K562 (cell line): ENCODE results near the gene RRP7A. TPM values are rescaled to one million over a fixed set of nuclear protein-coding genes. Genes with fewer than 3 reads are reported as not detected.
"Not testable (repeated sequence)": the region's sequence is repeated elsewhere in the genome, so short reads cannot be mapped to it uniquely, and the experiment has no call there.

Source experiments
- ATAC-seq: fragments of 200-7000 bp; cut with Tn5 transposase; 3 replicates; pipeline ENCODE4 v1.9.1; 2020; ENCODE audit warnings: moderate library complexity
- BruUV-seq: library from RNA; stranded (reverse); fragments of 400-500 nt; replicated peaks from 2 replicates; lab custom pipeline; 2021; lab: Mats Ljungman, UMichigan
- CTCF ChIA-PET: fragments of 300-600 bp; formaldehyde crosslinking; extraction: SDS; loops from one replicate; lab custom pipeline; 2021; ENCODE audit warnings: low intra/inter-chr PET ratio; lab: Yijun Ruan, JAX
- POLR2A ChIA-PET: fragments of 300-600, 350-650 bp; sonication (Branson Sonifier 250); formaldehyde crosslinking; extraction: SDS; loops from one replicate; lab custom pipeline; 2021; ENCODE audit warnings: antibody characterized with exemption, inconsistent platforms; lab: Yijun Ruan, JAX
- DNase-seq, 4 experiments: peaks; one replicate each; pipeline versions ENCODE4 v3.0.0 to v3.0.0-alpha.2; 2011 to 2018; ENCODE audit warnings: low spot score in 3 of 4, mixed read lengths in 3 of 4; ENCODE audit errors: extremely low read depth in 1 of 4
- FAIRE-seq: peaks from 2 replicates; lab custom pipeline; 2011; peaks lifted over from hg19 to GRCh38; lab: Jason Lieb, UNC
- H2AFZ ChIP-seq: 2 replicates; pipeline ENCODE4 v1.6.0; 2011; ENCODE audit warnings: low read depth, low read length, control low read depth, inconsistent platforms
- H3K27ac ChIP-seq: fragments of 200-600 bp; 3 replicates; pipeline ENCODE4 v1.8.0; 2011; ENCODE audit warnings: low read depth, mild to moderate bottlenecking, control low read depth, inconsistent platforms, low read length, moderate library complexity, mixed read lengths; ENCODE audit errors: extremely low read depth
- H3K27me3 ChIP-seq, 2 experiments: fragments of 300-600 bp in 1 of 2; 2 replicates in 1 of 2; 3 replicates in 1 of 2; pipeline versions ENCODE4 v1.6.0 to v1.8.0; 2011; ENCODE audit warnings: inconsistent platforms in 2 of 2, low read length in 2 of 2, mild to moderate bottlenecking in 1 of 2, mixed read lengths in 1 of 2, moderate library complexity in 1 of 2; ENCODE audit not compliant: control insufficient read depth in 2 of 2, insufficient read depth in 2 of 2
- H3K36me3 ChIP-seq: fragments of 300-600 bp; 3 replicates; pipeline ENCODE4 v1.8.0; 2011; ENCODE audit warnings: mild to moderate bottlenecking, low read length, inconsistent platforms; ENCODE audit not compliant: control insufficient read depth, insufficient read depth
- H3K4me1 ChIP-seq, 2 experiments: fragments of 200-600 bp in 1 of 2; replicated peaks in 1 of 2; 2 replicates in 1 of 2; 3 replicates in 1 of 2; pipeline versions ENCODE4 v1.5.1 to v1.8.0; 2011; ENCODE audit warnings: inconsistent platforms in 2 of 2, low read length in 2 of 2, mild to moderate bottlenecking in 1 of 2, mixed read lengths in 1 of 2, moderate library complexity in 1 of 2; ENCODE audit not compliant: control insufficient read depth in 2 of 2, insufficient read depth in 2 of 2
- H3K4me2 ChIP-seq: 2 replicates; pipeline ENCODE4 v1.6.1; 2011; ENCODE audit warnings: low read length, control low read depth, inconsistent platforms, mixed read lengths; ENCODE audit not compliant: insufficient read depth
- H3K4me3 ChIP-seq: fragments of 200-600 bp; sonication (generic), shearing (Covaris generic); 2 replicates; pipeline ENCODE4 v1.5.1; 2016; ENCODE audit warnings: control low read depth, inconsistent platforms
- H3K79me2 ChIP-seq: fragments of 200-600 bp; 3 replicates; pipeline ENCODE4 v1.8.0; 2011; ENCODE audit warnings: low read length, inconsistent platforms; ENCODE audit not compliant: control insufficient read depth, insufficient read depth
- H3K9ac ChIP-seq, 2 experiments: 2 replicates each; pipeline versions ENCODE4 v1.6.0 to v1.6.1; 2011; ENCODE audit warnings: low read depth in 2 of 2, low read length in 2 of 2, control low read depth in 1 of 2, inconsistent platforms in 1 of 2, mild to moderate bottlenecking in 1 of 2, mixed read lengths in 1 of 2; ENCODE audit not compliant: insufficient read depth in 1 of 2
- H3K9me1 ChIP-seq: one replicate; pipeline ENCODE4 v1.6.0; 2011; ENCODE audit warnings: inconsistent platforms, mild to moderate bottlenecking, low read length, moderate library complexity; ENCODE audit not compliant: control insufficient read depth, insufficient read depth
- H3K9me3 ChIP-seq: replicated peaks from 2 replicates; pipeline ENCODE4 v1.5.1; 2011; ENCODE audit warnings: low read depth, low read length, inconsistent platforms; ENCODE audit not compliant: control insufficient read depth, insufficient read depth
- H4K20me1 ChIP-seq: replicated peaks from 2 replicates; pipeline ENCODE4 v1.6.1; 2011; ENCODE audit warnings: low read length, inconsistent platforms, mixed read lengths; ENCODE audit not compliant: control insufficient read depth, insufficient read depth
- CBFA2T3 ChIP-seq: fragments of 450-650 bp; IDR thresholded peaks from 2 replicates; pipeline ENCODE4 v1.6.1; 2017
- CXXC5 ChIP-seq: fragments of 250-450 bp; sonication (Bioruptor Pico); IDR thresholded peaks from 2 replicates; pipeline ENCODE4 v1.8.0; 2022; ENCODE audit warnings: inconsistent platforms, mild to moderate bottlenecking, moderate library complexity
- DMBX1 ChIP-seq: fragments of 250-450 bp; sonication (Bioruptor Pico); IDR thresholded peaks from 2 replicates; pipeline ENCODE4 v1.8.0; 2022; ENCODE audit warnings: inconsistent platforms, mild to moderate bottlenecking, moderate library complexity, borderline replicate concordance
- ZNF592 ChIP-seq: fragments of 450-650 bp; IDR thresholded peaks from 2 replicates; pipeline ENCODE4 v1.6.1; 2017; ENCODE audit warnings: antibody characterized with exemption, mild to moderate bottlenecking
- WGBS: fragments of 100-300 bp; shearing (Covaris generic); methylation state at CpG from one replicate; pipeline ENCODE4 v1.1.6; 2016; ENCODE audit warnings: low coverage, mixed read lengths; ENCODE audit not compliant: insufficient coverage; ENCODE audit errors: missing lambda C conversion rate; 5-methylcytosine and 5-hydroxymethylcytosine counted together
- in situ Hi-C: fragments of 300-500 bp; cut with MboI; formaldehyde crosslinking; loops from 4 replicates; pipeline ENCODE4 v1.15.0; 2018; ENCODE audit warnings: inconsistent platforms, mixed read lengths
- intact Hi-C: fragments of 100-400 bp; cut with micrococcal nuclease; formaldehyde crosslinking; loops from 2 replicates; pipeline ENCODE4 v1.14.2; 2022
- polyA plus RNA-seq, 8 experiments: library from polyadenylated mRNA; depleted of rRNA in 4 of 8; stranded (reverse) in 5 of 8; unstranded in 3 of 8; fragments of >200 nt; fragmentation: Nextera tagmentation in 2 of 8; fragmentation: Illumina TruSeq in 1 of 8; extraction: Ambion mirVana in 2 of 8; extraction: Trizol in 1 of 8; gene quantifications; 2 replicates each; pipeline versions ENCODE4 v1.2.1 to v1.2.3, GENCODE V29; 2011 to 2014; ENCODE audit warnings: inconsistent platforms in 1 of 8, missing spikeins in 1 of 8
- total RNA-seq, 7 experiments: library from RNA; depleted of rRNA in 6 of 7; stranded (reverse); fragments of >200 nt in 6 of 7; fragmentation: Illumina TruSeq in 2 of 7; extraction: Trizol in 2 of 7; gene quantifications; 2 replicates each; pipeline versions ENCODE4 v1.2.1 to v1.2.3, GENCODE V29; 2011 to 2021; ENCODE audit warnings: low replicate concordance in 1 of 7

RRP7A gene
- total and polyA plus RNA-seq, 9 of the 15 experiments (the other 6 are each of a cell fraction or from before 2014, with no cell fraction given) = 3.4 to 74.1 (median 40.3) TPM

GRCh38 chr22:42548126-42548525 lies 28.5 kb upstream of the RRP7A start:
- H4K20me1 ChIP-seq, POLR2A ChIA-PET, H3K4me3 ChIP-seq, ATAC-seq, H3K9me1 ChIP-seq, H3K27me3 ChIP-seq, BruUV-seq, FAIRE-seq, H3K4me2 ChIP-seq, in situ Hi-C loops, H3K27ac ChIP-seq, H3K9me3 ChIP-seq, DNase-seq, intact Hi-C loops, H3K79me2 ChIP-seq, H2AFZ ChIP-seq, H3K9ac ChIP-seq, H3K36me3 ChIP-seq, CTCF ChIA-PET: not testable (repeated sequence)
- H3K4me1 ChIP-seq = peaks cover 9 to 22% of the 10 kb centered on the region in 2 experiments; a peak in 4 of 5 replicates
- 0 out of 2 replicates have a peak, but pooled peaks have one; percentile 8 for TF ChIP-seq CBFA2T3
- TF ChIP-seq ZNF592 = peak; percentile 79
- 0 out of 2 replicates have a peak, but pooled peaks have one; percentile 53 for TF ChIP-seq DMBX1 (CRISPR knock-in tag)
- TF ChIP-seq CXXC5 (CRISPR knock-in tag) = 0 out of 2 replicates have a peak, but pooled peaks have one; percentile 31
- 36% methylated on average over 6 of the region's 6 CpGs for WGBS
